ENCODE measurements around the gene DIP2C. TPM values are rescaled to one million over a fixed set of nuclear protein-coding genes. Genes with fewer than 3 reads are reported as not detected.

The DIP2C gene
- total and polyA plus RNA-seq, 2 donors (not counting 1 experiment from before 2014, with no cell fraction given), result 1.3 to 1.9 TPM

GRCh38 chr10:602391-603005 is 87.0 kb downstream of the DIP2C start:
- no peaks in the 10 kb centered on the region for H3K4me1 Mint-ChIP-seq
- ChIA-PET CTCF (no interaction called here), POLR2A (no interaction called here)
- Histone ChIP-seq H3K4me2 (replicated peaks; ENCODE audit: low read depth, low read length, poor library complexity, severe bottlenecking) (no peak overlapping the region), H3K9ac (ENCODE audit: low read length) (no peak overlapping the region), H3K79me2 (ENCODE audit: control insufficient read depth, insufficient read depth, low read length) (no peaks in the 10 kb centered on the region), H3K27me3 (replicated peaks in 1 of 4; ENCODE audit: control extremely low read depth in 1 of 4, control insufficient read depth in 3 of 4, insufficient read depth in 4 of 4, low read length in 3 of 4) (peaks cover 0 to 3% (median 0%) of the 10 kb centered on the region in 4 experiments), H3K4me3 (ENCODE audit: control extremely low read depth in 1 of 5, extremely low read depth in 1 of 5, insufficient read depth in 1 of 5, low read depth in 2 of 5, low read length in 4 of 5) (no peak overlapping the region), H3K9me3 (ENCODE audit: control extremely low read depth in 1 of 3, control insufficient read depth in 2 of 3, insufficient read depth in 1 of 3, low read length in 2 of 3) (no peaks in the 10 kb centered on the region), H3K4me1 (ENCODE audit: control insufficient read depth in 2 of 2, insufficient read depth in 2 of 2, low read length in 2 of 2) (no peaks in the 10 kb centered on the region), H3K36me3 (replicated peaks in 1 of 2; ENCODE audit: control extremely low read depth in 1 of 2, control insufficient read depth in 1 of 2, extremely low read depth in 1 of 2, insufficient read depth in 2 of 2, low read length in 1 of 2) (no peaks in the 10 kb centered on the region), H3K27ac (ENCODE audit: low read length in 2 of 2) (no peak overlapping the region), H2AFZ (ENCODE audit: insufficient read depth, low read depth, low read length, poor library complexity, severe bottlenecking) (no peak overlapping the region), H4K20me1 (ENCODE audit: control insufficient read depth, insufficient read depth, low read length, poor library complexity, severe bottlenecking) (no peaks in the 10 kb centered on the region)
- intact Hi-C loops (cut with micrococcal nuclease), result no loop called here
- TF ChIP-seq CTCF (IDR thresholded peaks at IDR 0.05) (no peak), EZH2 (IDR thresholded peaks at IDR 0.05; ENCODE audit: borderline replicate concordance, insufficient read depth, low read depth, low read length, poor library complexity, severe bottlenecking) (no peak)
- 91% methylated on average over 12 of the region's 18 CpGs for WGBS (ENCODE audit: insufficient coverage)
- H3K27ac Mint-ChIP-seq, result no peak overlapping the region
- no peaks in the 10 kb centered on the region for H3K9me3 Mint-ChIP-seq (ENCODE audit: insufficient read depth)
- peaks cover 37% of the 10 kb centered on the region for H3K27me3 Mint-ChIP-seq
- no peak overlapping the region for H3K4me3 Mint-ChIP-seq
- DNase-seq, result no peak
- ATAC-seq (ENCODE audit: low read depth), result no peak

GRCh38 chr10:601660-601963 is 87.9 kb downstream of the DIP2C start:
- Histone ChIP-seq H2AFZ (ENCODE audit: insufficient read depth, low read depth, low read length, poor library complexity, severe bottlenecking) (no peak overlapping the region), H4K20me1 (ENCODE audit: control insufficient read depth, insufficient read depth, low read length, poor library complexity, severe bottlenecking) (no peaks in the 10 kb centered on the region), H3K79me2 (ENCODE audit: control insufficient read depth, insufficient read depth, low read length) (no peaks in the 10 kb centered on the region), H3K9me3 (ENCODE audit: control extremely low read depth in 1 of 3, control insufficient read depth in 2 of 3, insufficient read depth in 1 of 3, low read length in 2 of 3) (no peaks in the 10 kb centered on the region), H3K4me1 (ENCODE audit: control insufficient read depth in 2 of 2, insufficient read depth in 2 of 2, low read length in 2 of 2) (no peaks in the 10 kb centered on the region), H3K36me3 (replicated peaks in 1 of 2; ENCODE audit: control extremely low read depth in 1 of 2, control insufficient read depth in 1 of 2, extremely low read depth in 1 of 2, insufficient read depth in 2 of 2, low read length in 1 of 2) (no peaks in the 10 kb centered on the region), H3K4me3 (ENCODE audit: control extremely low read depth in 1 of 5, extremely low read depth in 1 of 5, insufficient read depth in 1 of 5, low read depth in 2 of 5, low read length in 4 of 5) (no peak overlapping the region), H3K27ac (ENCODE audit: low read length in 2 of 2) (no peak overlapping the region), H3K27me3 (replicated peaks in 1 of 4; ENCODE audit: control extremely low read depth in 1 of 4, control insufficient read depth in 3 of 4, insufficient read depth in 4 of 4, low read length in 3 of 4) (peaks cover 0 to 3% (median 0%) of the 10 kb centered on the region in 4 experiments), H3K9ac (ENCODE audit: low read length) (no peak overlapping the region), H3K4me2 (replicated peaks; ENCODE audit: low read depth, low read length, poor library complexity, severe bottlenecking) (no peak overlapping the region)
- intact Hi-C loops (cut with micrococcal nuclease), result no loop called here
- no peak for TF ChIP-seq CTCF (IDR thresholded peaks at IDR 0.05)
- no peak for TF ChIP-seq EZH2 (IDR thresholded peaks at IDR 0.05; ENCODE audit: borderline replicate concordance, insufficient read depth, low read depth, low read length, poor library complexity, severe bottlenecking)
- Mint-ChIP-seq H3K9me3 (ENCODE audit: insufficient read depth) (no peaks in the 10 kb centered on the region), H3K4me1 (no peaks in the 10 kb centered on the region), H3K27me3 (peaks cover 35% of the 10 kb centered on the region), H3K4me3 (no peak overlapping the region), H3K27ac (no peak overlapping the region)
- ChIA-PET CTCF (no interaction called here), POLR2A (no interaction called here)
- ATAC-seq (ENCODE audit: low read depth) (no peak), DNase-seq (no peak)
- WGBS (ENCODE audit: insufficient coverage), result 43% methylated on average over 12 of the region's 12 CpGs
